Astrocyte of the spinal cord (primary cell): ENCODE results near the gene HOXD11.
A peak's percentile ranks its signal among the peaks of the same experiment; 100 is the strongest.

Experiments used
- DNase-seq: peaks from one replicate; pipeline ENCODE4 v3.0.0; 2011; ENCODE audit warnings: low read depth, low spot score
- H3K4me3 ChIP-seq: 2 replicates; pipeline ENCODE4 v1.5.1; 2011; ENCODE audit warnings: low read depth, mild to moderate bottlenecking, low read length, moderate library complexity
- in situ Hi-C: cut with HindIII; loops from 2 replicates; pipeline ENCODE4 v1.10.0; 2017; ENCODE audit warnings: low sequenced_read_pairs
- TF ChIP-seq, protein P1 (sequence below): IDR thresholded peaks from 2 replicates; pipeline ENCODE4 v1.5.1; 2012; ENCODE audit warnings: low read depth, mild to moderate bottlenecking, low read length, inconsistent platforms

The HOXD11 gene

DNA sequence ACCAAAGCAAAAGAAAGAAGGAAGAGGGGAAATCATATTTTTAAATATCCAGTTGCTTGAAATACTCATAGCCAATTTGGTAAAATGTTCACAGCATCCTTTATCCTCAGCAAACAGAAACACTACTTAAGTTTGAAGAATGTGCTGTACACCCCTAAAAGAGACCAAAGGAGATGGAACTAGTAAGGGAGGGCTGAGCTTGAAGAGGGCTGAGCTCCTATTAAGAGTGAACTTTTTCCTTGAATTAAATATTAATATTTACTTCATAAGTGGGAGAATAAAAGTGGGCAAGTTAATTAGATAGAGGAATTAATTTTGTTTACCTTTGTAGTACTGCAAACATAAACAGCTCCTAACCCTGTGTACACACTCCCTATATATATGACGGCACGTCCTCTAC, 30.3 kb upstream of the HOXD11 start:
- in situ Hi-C loops, result no loop called here
- H3K4me3 ChIP-seq, result no peak overlapping the region
- DNase-seq, result no peak
- TF ChIP-seq, protein P1, sequence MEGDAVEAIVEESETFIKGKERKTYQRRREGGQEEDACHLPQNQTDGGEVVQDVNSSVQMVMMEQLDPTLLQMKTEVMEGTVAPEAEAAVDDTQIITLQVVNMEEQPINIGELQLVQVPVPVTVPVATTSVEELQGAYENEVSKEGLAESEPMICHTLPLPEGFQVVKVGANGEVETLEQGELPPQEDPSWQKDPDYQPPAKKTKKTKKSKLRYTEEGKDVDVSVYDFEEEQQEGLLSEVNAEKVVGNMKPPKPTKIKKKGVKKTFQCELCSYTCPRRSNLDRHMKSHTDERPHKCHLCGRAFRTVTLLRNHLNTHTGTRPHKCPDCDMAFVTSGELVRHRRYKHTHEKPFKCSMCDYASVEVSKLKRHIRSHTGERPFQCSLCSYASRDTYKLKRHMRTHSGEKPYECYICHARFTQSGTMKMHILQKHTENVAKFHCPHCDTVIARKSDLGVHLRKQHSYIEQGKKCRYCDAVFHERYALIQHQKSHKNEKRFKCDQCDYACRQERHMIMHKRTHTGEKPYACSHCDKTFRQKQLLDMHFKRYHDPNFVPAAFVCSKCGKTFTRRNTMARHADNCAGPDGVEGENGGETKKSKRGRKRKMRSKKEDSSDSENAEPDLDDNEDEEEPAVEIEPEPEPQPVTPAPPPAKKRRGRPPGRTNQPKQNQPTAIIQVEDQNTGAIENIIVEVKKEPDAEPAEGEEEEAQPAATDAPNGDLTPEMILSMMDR, result no peak

- in situ Hi-C loops, result no loop called here
- H3K4me3 ChIP-seq, result no peak overlapping the region
- DNase-seq, result no peak
- TF ChIP-seq, protein P1, result no peak
These were observed 28.4 kb upstream of the HOXD11 start for GRCh38 chr2:176078541-176079284.

- no peak for DNase-seq
- TF ChIP-seq, protein P1, result no peak
- in situ Hi-C loops, result no loop called here
- H3K4me3 ChIP-seq, result no peak overlapping the region
These were observed 27.7 kb upstream of the HOXD11 start for GRCh38 chr2:176079285-176079830.

DNA sequence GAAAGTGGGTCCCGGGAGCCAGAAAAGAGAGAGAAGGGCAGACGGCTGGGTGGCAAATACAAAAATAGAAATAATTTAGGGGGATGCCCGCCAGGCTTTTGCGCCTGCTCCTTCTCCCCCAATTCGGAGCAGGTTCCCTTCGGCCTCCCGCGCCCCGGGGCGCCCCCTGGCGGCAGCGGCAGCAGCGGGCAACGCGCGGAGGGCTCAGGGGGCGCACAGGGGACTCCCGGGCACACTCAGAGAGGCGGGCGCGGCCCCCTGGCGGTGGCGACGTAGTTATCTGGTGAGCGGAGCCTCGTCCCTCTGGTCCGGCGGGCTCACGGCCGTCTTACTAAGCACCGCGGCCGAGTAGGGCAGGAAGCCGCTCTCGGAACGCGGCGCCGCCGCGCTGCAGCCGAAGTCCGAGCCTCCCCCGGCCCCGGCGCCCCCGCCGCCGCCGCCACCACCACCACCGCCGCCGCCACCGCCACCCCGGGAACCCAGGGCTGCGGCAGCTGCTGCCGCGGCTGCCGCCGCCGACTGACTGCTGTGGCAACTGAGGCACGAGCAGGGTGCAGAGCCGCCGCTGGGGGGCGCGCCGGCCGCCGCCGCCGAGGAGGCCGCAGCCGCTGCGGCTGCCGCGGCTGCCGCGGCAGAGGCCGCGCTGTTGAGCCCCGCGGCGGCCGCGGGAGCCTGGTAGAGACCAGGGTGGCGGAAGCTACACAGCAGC, 27.1 kb upstream of the HOXD11 start:
- TF ChIP-seq, protein P1, result peak; percentile 55
- H3K4me3 ChIP-seq, result no peak overlapping the region
- no peak for DNase-seq
- in situ Hi-C loops, result no loop called here

GRCh38 chr2:176080540-176081375, 26.3 kb upstream of the HOXD11 start:
- TF ChIP-seq, protein P1, result no peak
- no peak for DNase-seq
- no peak overlapping the region for H3K4me3 ChIP-seq
- in situ Hi-C loops, result no loop called here

DNA sequence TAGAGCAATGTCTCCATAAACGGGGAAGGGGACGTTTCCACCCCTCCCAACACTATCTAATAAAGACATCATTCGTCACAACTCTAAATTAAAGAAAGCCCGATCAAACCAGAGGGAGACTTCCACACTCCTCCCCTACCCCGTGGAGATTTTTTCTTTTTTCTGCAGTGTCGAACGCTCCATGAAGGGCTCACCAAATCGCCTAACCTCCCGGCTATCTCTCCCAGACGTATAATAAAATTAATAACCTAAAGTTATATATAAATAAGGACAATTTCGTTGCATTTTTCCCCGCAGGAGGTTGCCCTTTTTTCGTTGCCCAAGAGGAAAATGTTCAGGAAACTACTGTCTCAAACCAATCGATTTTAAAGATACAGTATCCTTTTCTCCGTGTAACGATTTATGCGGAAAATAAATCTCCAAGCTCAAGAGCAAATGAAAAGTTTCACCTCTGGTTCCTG, 25.7 kb upstream of the HOXD11 start:
- DNase-seq, result peak; percentile 23
- TF ChIP-seq, protein P1, result no peak
- no peak overlapping the region for H3K4me3 ChIP-seq
- in situ Hi-C loops, result no loop called here
